Activated naive CD4-positive, alpha-beta T cell (primary cell): ENCODE results near the gene HECA.
"Not testable (repeated sequence)": the region's sequence is repeated elsewhere in the genome, so short reads cannot be mapped to it uniquely, and the experiment has no call there.

Source experiments
- DNase-seq, 4 experiments: peaks; one replicate each; lab custom pipeline; 2025; lab: John Stamatoyannopoulos, UW

The HECA gene

DNA sequence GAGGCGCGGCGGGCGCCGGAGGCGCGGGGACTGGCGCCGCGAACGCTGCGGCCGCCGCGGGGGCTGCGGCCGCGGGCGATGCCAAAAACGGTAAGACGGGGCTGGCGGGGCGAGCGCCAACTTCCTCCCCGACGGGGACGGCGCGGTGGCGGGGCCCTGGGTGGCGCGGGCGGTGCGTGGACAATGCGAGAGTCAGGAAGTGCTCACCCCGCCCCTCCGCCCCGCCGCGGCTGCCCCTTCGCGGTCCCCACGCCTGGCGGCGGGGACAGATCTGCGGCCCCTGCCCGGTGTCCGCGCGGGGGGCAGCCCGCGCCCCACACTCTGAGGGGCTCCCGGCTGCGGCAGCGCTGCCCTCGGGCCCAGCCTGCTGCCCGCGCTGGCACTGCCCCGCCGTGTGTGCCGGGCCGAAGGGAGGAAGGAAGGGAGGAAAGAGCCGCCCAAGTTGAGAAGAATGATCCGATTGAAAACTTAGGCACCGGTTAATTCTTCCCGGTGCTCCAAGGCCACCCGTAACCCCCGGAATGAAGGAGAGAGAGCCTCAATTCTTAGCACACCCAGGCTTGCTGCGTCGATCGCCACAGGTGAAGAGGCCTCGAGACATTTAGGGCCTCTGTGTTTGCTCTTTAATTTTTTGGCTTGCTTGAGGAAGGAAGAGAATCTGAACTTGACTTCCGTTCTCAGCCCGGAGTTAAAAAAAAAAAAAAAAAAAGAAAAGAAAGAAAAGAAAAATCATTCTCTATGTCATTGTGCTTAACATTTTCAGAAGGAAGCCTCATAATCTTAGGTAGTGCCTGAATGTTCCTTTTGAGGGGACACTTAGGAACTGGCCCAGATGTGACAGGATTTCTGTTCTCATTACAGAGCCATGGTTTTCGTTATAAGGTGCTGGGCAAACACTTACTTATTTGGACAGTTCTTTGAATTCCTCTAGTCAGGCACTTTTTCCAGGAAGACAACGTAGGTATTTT is 982 bp downstream of the HECA start:
- DNase-seq: peak; percentile 10 to 55 (median 39)

DNA sequence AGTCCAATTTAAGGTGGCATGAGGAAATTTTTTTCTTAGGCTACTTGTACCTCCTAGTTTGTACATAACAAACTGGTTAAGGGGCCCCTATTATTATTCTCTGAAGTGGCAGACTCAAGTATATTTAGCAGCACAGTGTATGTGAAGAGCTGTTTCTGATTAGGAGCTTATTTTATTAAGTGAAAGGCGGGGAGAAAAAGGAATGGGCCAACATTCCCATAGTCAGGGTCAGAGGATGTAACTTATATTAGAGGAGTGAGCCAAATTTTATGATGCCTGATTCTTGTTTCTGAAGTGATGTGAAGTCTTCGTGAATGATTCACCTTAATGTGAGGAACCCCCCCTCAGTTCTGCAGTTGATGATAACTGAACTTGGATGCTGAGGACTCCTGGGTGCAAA is 2.8 kb downstream of the HECA start:
- DNase-seq: no peak

GRCh38 chr6:139140854-139141253 is 6.0 kb downstream of the HECA start:
- not testable (repeated sequence) for DNase-seq

GRCh38 chr6:139142262-139142661 is 7.4 kb downstream of the HECA start:
- DNase-seq: no peak

DNA sequence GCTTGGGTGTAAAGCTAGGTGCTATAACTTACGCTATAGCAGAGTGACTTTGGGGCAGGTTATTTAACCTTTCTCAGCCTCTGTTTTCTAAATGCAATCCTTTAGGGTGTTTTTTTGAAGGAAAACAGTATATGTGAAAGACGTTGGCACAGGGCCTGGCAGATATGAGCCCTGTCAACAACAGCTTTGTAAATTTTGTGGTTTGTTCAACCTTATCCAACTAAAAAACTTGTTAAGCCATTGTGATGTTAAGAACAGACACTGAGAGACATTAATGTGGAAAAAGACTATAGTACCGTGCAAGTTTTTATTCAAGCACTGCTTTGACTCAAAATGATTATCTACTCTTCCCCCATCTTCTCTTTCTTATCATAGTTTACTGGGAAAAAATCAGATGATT is 8.2 kb downstream of the HECA start:
- DNase-seq: no peak

GRCh38 chr6:139144490-139145085 is 9.7 kb downstream of the HECA start:
- no peak for DNase-seq

DNA sequence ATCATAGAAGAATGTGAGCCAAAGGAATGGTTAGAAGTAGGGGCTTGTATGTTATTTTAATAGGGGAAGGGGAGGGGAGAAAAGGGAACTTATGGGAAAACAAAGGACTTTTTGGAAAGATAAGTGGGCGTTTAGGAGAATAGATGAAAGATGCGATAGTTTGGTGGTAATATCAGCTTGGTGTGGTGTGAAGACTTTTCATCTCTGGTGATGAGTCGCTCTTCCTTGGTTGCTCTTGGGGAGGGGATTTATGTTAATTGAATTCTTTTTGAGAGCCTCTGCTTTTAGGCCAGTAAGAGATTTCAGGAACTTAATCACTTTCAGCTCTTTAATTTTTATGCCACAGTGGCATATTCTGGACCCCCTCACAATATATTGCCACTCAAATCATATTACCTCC is 10.8 kb downstream of the HECA start:
- DNase-seq: no peak

- no peak for DNase-seq
Measured at GRCh38 chr6:139146317-139146726, 11.4 kb downstream of the HECA start.

GRCh38 chr6:139147628-139148027 is 12.7 kb downstream of the HECA start:
- DNase-seq: no peak

DNA sequence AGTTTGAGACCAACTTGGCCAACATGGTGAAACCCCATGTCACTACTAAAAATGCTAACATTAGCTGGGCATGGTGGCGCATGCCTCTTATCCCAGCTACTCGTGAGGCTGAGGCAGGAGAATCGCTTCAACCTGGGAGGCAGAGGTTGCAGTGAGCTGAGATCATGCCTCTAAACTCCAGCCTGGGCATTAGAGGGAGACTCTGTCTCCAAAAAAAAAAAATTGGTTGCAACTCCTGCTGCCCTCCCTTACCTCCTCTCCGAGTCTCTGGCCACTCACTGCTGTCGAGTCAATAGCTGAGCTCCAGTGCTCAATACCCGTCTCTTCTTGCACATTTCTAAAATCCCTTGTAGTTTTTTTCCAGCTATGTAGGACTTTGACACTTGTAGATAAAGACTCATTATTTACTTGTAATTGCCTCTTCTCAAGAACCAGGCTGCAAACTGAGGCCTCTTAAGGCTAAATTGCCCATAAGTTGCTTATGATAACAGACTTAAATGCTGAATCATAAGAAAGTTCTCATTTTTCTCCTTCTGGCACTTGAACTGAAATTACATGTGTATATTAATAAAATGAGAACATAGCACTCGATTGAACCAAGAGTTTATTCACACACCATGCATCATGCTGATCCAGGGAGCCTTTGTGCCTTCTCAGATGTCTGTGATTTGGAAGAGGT is 13.8 kb downstream of the HECA start:
- DNase-seq: no peak

DNA sequence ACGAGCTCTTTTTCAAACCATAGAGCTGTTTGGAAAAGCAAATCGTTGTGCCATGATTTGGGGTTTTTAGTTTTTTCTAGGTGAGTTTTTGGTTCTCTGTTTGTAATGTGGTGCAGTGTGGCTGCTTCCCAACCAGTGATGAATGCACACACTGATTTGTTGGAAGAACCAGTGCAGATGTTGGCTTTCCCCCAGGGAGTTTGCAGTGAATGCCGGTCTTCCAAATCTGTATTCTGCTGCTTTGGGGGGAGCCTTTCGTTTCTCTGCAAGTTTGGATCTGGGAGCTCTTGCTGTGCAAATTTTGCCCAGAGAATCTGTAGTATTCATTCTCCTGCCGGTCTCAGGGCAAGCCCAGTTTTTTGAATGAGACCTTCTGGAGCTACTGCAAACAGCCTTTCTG is 14.5 kb downstream of the HECA start:
- no peak for DNase-seq

GRCh38 chr6:139150920-139151319 is 16.0 kb downstream of the HECA start:
- DNase-seq: no peak

- no peak for DNase-seq
Measured at GRCh38 chr6:139151425-139152087, 16.7 kb downstream of the HECA start.

DNA sequence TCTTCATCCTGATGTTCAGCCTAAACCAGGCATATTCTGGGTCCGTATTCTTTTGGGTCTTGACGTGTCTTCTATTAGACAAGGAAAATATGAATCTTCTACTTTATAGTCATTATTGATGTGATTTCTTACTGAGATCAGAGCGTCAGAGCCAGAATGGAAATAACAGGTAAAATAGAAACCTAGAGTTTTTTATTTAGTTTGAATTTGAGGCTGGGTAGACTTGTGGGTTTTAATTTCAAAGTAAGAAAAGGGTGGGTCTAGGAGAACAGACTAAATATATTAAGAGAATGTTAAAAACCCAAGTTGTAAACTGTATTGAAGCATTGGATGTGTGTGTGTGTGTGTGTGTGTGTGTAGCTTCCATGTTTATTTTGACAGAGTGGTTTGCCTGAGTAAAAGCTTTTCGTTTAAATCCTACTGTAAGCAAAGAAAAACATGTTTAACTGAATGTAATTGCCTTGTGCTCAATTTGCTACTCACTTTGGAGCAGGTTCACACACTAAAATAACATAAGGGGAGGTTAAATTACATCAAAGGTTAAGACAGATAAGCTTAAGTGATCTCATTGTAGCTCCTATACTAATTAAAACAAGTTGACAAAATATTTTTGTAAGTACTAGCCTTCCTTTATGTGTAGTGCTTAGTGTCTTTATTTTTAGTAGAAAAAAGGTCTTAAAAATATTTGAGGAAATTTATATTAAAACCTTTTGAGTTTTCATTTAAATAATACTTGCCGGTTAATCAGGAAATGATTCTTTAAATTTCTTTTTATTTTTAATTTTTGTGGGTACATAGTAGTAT is 17.4 kb downstream of the HECA start:
- DNase-seq: no peak

DNA sequence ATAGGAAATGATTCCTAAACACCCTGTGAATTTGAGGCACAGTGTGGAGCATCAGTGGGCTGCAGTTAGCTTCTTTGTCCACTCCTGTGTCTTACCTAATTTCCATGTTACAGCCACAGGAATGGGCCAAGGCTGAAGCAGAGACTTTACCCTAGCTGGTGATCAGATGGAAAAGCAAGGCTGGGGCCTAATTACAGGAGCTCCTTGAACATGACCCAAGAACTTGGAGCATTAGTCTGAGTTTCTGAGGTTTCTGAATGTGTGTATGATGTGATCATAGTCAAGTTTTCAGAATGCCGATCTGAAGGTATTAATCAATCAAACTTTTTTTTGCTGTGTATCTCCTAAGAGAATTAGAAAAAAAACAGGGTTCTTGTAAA is 18.0 kb downstream of the HECA start:
- no peak for DNase-seq

DNA sequence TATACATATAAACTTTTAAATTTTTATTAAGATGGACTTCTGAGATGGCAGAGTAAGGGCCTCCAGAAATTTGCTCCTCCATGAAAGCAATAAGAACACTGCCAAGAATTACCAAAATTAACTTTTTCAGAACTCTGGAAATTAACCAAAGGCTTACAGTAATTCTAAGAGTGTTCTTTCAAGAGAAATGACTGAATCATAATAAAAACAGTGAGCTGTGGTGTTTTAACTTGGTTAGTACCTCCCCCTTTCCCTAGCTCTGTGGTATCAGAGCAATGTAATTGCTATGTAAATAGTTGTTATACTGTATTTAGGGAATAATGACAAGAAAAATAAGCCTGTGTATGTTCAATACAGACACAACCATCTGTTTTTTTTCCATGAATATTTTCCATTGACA is 19.0 kb downstream of the HECA start:
- no peak for DNase-seq

DNA sequence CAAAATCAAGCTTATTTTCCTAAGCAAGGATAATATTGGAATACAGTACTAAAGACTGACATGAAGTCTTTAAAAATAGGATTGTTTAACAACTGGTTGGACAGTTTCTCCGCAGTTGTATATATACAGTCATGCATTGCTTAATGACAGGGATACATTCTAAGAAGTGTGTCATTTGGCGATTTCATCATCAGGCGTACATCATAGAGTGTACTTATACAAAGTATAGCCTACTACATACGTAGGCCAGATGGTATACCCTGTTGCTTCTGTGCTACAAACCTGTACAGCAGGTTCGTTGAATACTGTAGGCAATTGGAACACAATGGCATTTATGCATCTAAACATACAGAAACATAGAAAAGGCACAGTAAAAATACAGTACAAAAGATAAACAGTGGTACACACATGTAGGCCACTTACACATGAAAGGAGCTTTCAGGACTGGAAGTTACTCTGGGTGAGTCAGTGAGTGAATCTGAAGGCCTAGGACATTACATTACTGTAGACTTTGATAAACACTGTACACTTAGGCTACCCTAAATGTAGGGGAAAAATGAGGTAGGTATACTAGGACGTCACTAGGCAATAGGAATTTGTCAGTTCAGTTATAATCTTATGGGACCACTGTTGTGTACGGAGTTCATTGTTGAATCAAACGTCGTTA is 20.1 kb downstream of the HECA start:
- DNase-seq: no peak

- DNase-seq: no peak
Measured at GRCh38 chr6:139156102-139156501, 21.2 kb downstream of the HECA start.

DNA sequence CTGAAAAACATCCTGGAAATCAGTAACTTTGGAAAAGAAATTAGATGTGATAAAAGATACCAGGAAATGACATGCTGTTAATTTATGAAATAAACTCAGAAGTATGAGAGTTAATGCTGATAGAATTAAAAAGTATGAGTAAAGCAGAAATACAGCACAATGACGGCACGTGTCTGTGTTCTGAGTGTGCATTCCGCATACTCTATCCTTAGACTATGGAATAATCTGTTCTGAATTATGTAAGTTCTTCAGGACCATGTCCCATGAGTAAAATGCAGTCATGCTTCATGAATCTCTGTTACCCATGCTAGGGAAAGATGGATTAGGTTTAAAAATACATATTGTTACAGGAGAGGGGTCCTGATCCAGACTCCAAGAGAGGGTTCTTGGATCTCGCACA is 21.7 kb downstream of the HECA start:
- DNase-seq: no peak

- not testable (repeated sequence) for DNase-seq
Measured at GRCh38 chr6:139157086-139157485, 22.2 kb downstream of the HECA start.

- DNase-seq: no peak
Measured at GRCh38 chr6:139159016-139159415, 24.1 kb downstream of the HECA start.
